ENCODE results near the gene PISD.
"Not testable (repeated sequence)": the region's sequence is repeated elsewhere in the genome, so short reads cannot be mapped to it uniquely, and the experiment has no call there.

The PISD gene

GRCh38 chr22:31610611-31611010, 51.4 kb downstream of the PISD start:
- DNase-seq (ENCODE audit: low read depth in 2 of 2) = no peak

- no peak for DNase-seq (ENCODE audit: low read depth in 2 of 2)
Observed at GRCh38 chr22:31609716-31610115, 52.3 kb downstream of the PISD start.

- no peak for DNase-seq (ENCODE audit: low read depth in 2 of 2)
Observed at GRCh38 chr22:31607696-31608095, 54.3 kb downstream of the PISD start.

- no peak for DNase-seq (ENCODE audit: low read depth in 2 of 2)
Observed at GRCh38 chr22:31605851-31606585, 56.0 kb downstream of the PISD start.

GRCh38 chr22:31604746-31605705, 57.0 kb downstream of the PISD start:
- DNase-seq (ENCODE audit: low read depth in 2 of 2) = no peak

GRCh38 chr22:31604137-31604705, 57.8 kb downstream of the PISD start:
- DNase-seq (ENCODE audit: low read depth in 2 of 2) = no peak

- DNase-seq (ENCODE audit: low read depth in 2 of 2) = no peak
Observed at GRCh38 chr22:31603574-31603973, 58.4 kb downstream of the PISD start.

- no peak for DNase-seq (ENCODE audit: low read depth in 2 of 2)
Observed at GRCh38 chr22:31603081-31603525, 58.9 kb downstream of the PISD start.

- no peak for DNase-seq (ENCODE audit: low read depth in 2 of 2)
Observed at GRCh38 chr22:31602259-31602952, 59.6 kb downstream of the PISD start.

GRCh38 chr22:31595271-31595670, 66.7 kb downstream of the PISD start:
- DNase-seq (ENCODE audit: low read depth in 2 of 2) = no peak

GRCh38 chr22:31590161-31590560, 71.9 kb downstream of the PISD start:
- not testable (repeated sequence) for DNase-seq (ENCODE audit: low read depth in 2 of 2)

- DNase-seq (ENCODE audit: low read depth in 2 of 2) = no peak
Observed at GRCh38 chr22:31588970-31589675, 72.9 kb downstream of the PISD start.

GRCh38 chr22:31586137-31586920, 75.7 kb downstream of the PISD start:
- no peak for DNase-seq (ENCODE audit: low read depth in 2 of 2)

- no peak for DNase-seq (ENCODE audit: low read depth in 2 of 2)
Observed at GRCh38 chr22:31585161-31585859, 76.7 kb downstream of the PISD start.

- no peak for DNase-seq (ENCODE audit: low read depth in 2 of 2)
Observed at GRCh38 chr22:31584804-31585160, 77.2 kb downstream of the PISD start.

GRCh38 chr22:31583861-31584485, 78.0 kb downstream of the PISD start:
- DNase-seq (ENCODE audit: low read depth in 2 of 2) = no peak

- no peak for DNase-seq (ENCODE audit: low read depth in 2 of 2)
Observed at GRCh38 chr22:31579835-31580242, 82.2 kb downstream of the PISD start.

GRCh38 chr22:31578171-31578570, 83.8 kb downstream of the PISD start:
- DNase-seq (ENCODE audit: low read depth in 2 of 2) = no peak

GRCh38 chr22:31577711-31578110, 84.3 kb downstream of the PISD start:
- no peak for DNase-seq (ENCODE audit: low read depth in 2 of 2)

Data from activated CD8-positive, alpha-beta memory T cell treated with anti-CD3 and anti-CD28 coated beads for 4 hours (primary cell).